Endothelial cell (in vitro differentiated cells): ENCODE data around the gene DCTN2. TPM values are rescaled to one million over a fixed set of nuclear protein-coding genes. Genes with fewer than 3 reads are reported as not detected.
"Not testable (repeated sequence)": the region's sequence is repeated elsewhere in the genome, so short reads cannot be mapped to it uniquely, and the experiment has no call there.

Source experiments
- DNase-seq: peaks from one replicate; pipeline ENCODE4 v3.0.0; 2021; ENCODE audit warnings: low spot score
- H3K27ac Mint-ChIP-seq: one replicate; pipeline ENCODE4 v1.8.0; 2021; ENCODE audit warnings: mixed read lengths, inconsistent platforms; ENCODE audit not compliant: unreplicated experiment
- H3K27me3 Mint-ChIP-seq: one replicate; pipeline ENCODE4 v1.8.0; 2021; ENCODE audit warnings: mild to moderate bottlenecking, moderate library complexity, mixed read lengths, inconsistent platforms; ENCODE audit not compliant: unreplicated experiment
- H3K36me3 Mint-ChIP-seq: one replicate; pipeline ENCODE4 v1.8.0; 2021; ENCODE audit warnings: mild to moderate bottlenecking, low read depth, mixed read lengths, inconsistent platforms; ENCODE audit not compliant: unreplicated experiment
- H3K4me1 Mint-ChIP-seq: one replicate; pipeline ENCODE4 v1.8.0; 2021; ENCODE audit warnings: mild to moderate bottlenecking, mixed read lengths, inconsistent platforms; ENCODE audit not compliant: unreplicated experiment
- H3K4me3 Mint-ChIP-seq: one replicate; pipeline ENCODE4 v1.8.0; 2021; ENCODE audit warnings: mild to moderate bottlenecking, mixed read lengths, inconsistent platforms; ENCODE audit not compliant: unreplicated experiment
- H3K9me3 Mint-ChIP-seq: one replicate; pipeline ENCODE4 v1.8.0; 2021; ENCODE audit warnings: mixed read lengths, inconsistent platforms; ENCODE audit not compliant: unreplicated experiment
- total RNA-seq: library from RNA; stranded (reverse); fragmentation: NEBNext Ultra II Directional; extraction: Animal tissue kit (Norgen Biotek cat#: 25700); gene quantifications from one replicate; pipeline ENCODE4 v1.2.1, GENCODE V29; 2021; ENCODE audit not compliant: unreplicated experiment
- TF ChIP-seq, protein P1 (sequence below): fragments of 200-600 bp; sonication (generic); IDR thresholded peaks from one replicate; pipeline ENCODE4 v1.5.0; 2021; ENCODE audit warnings: antibody characterized with exemption; ENCODE audit not compliant: unreplicated experiment

The DCTN2 gene
- total RNA-seq, 1 donor from 2014 or later: 195 TPM

DNA sequence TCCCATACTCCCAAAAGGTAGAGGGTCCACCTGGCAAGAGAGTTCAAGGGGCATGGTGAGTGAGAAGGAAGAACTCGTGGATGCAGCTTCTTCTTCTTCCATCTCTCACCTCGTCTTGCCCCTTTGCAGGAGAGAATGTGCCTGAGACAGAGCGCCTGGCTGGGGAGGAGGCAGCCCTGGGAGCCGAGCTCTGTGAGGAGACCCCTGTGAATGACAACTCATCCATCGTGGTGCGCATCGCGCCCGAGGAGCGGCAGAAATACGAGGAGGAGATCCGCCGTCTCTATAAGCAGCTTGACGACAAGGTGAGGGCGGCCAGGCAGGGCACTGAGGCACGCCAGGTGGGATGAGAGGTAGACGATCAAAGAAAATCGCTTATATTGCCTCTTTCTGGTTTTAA lies 22.9 kb upstream of the DCTN2 start:
- H3K36me3 Mint-ChIP-seq: no peaks in the 10 kb centered on the region
- no peak for DNase-seq
- H3K4me1 Mint-ChIP-seq: no peaks in the 10 kb centered on the region
- peaks cover 2% of the 10 kb centered on the region for H3K27me3 Mint-ChIP-seq
- no peaks in the 10 kb centered on the region for H3K9me3 Mint-ChIP-seq
- H3K27ac Mint-ChIP-seq: no peak overlapping the region
- H3K4me3 Mint-ChIP-seq: no peak overlapping the region
- TF ChIP-seq, protein P1, sequence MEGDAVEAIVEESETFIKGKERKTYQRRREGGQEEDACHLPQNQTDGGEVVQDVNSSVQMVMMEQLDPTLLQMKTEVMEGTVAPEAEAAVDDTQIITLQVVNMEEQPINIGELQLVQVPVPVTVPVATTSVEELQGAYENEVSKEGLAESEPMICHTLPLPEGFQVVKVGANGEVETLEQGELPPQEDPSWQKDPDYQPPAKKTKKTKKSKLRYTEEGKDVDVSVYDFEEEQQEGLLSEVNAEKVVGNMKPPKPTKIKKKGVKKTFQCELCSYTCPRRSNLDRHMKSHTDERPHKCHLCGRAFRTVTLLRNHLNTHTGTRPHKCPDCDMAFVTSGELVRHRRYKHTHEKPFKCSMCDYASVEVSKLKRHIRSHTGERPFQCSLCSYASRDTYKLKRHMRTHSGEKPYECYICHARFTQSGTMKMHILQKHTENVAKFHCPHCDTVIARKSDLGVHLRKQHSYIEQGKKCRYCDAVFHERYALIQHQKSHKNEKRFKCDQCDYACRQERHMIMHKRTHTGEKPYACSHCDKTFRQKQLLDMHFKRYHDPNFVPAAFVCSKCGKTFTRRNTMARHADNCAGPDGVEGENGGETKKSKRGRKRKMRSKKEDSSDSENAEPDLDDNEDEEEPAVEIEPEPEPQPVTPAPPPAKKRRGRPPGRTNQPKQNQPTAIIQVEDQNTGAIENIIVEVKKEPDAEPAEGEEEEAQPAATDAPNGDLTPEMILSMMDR: no peak

DNA sequence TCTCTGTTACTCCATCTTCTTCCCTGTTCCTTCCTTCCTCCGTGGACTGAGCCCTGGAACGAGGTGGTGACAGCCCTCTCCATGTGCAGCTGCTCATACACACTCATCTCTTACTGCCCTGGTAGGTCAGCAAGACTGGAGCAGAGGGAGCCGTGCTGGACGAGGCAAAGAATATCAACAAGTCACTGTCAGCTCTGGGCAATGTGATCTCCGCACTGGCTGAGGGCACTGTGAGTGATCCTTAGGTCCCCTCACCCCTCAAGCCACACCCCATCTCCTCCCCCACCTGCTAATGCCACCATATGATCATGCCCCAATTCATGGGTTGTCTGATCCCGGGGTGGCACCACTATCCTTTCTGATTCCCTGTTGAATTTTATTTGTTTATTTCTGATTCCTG lies 21.8 kb upstream of the DCTN2 start:
- Mint-ChIP-seq H3K36me3 (no peaks in the 10 kb centered on the region), H3K27me3 (no peaks in the 10 kb centered on the region), H3K27ac (no peak overlapping the region), H3K4me3 (no peak overlapping the region), H3K4me1 (no peaks in the 10 kb centered on the region), H3K9me3 (no peaks in the 10 kb centered on the region)
- DNase-seq: no peak
- TF ChIP-seq, protein P1: no peak

DNA sequence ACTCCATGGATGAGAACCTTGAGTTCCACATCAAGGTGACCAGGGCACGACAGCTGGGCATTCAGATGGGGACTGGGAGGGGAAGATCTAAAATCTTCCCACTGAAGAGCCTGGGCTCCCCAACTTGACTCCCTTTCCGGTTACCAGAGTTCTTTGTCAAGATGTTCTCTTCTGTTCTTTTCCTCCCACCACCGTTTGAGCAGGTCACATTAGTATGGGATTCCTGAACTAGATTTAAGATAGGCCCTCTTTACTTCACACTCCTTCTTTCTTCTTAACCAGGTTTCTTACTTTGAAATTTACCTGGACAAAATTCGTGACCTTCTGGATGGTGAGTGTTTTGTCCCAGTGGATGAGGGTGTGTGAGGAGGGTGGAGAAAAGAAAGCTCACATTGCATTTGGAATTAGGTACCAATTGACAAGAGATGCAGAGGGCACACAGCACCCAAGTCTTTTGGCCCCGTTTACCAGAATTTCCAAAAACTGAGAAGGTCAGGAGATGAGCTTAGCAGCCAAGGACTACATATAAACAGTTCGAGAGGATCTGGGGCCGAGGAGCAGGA lies 17.3 kb upstream of the DCTN2 start:
- H3K4me3 Mint-ChIP-seq: no peak overlapping the region
- H3K27me3 Mint-ChIP-seq: no peaks in the 10 kb centered on the region
- no peaks in the 10 kb centered on the region for H3K4me1 Mint-ChIP-seq
- H3K9me3 Mint-ChIP-seq: no peaks in the 10 kb centered on the region
- no peak for DNase-seq
- no peaks in the 10 kb centered on the region for H3K36me3 Mint-ChIP-seq
- H3K27ac Mint-ChIP-seq: no peak overlapping the region
- TF ChIP-seq, protein P1: no peak

DNA sequence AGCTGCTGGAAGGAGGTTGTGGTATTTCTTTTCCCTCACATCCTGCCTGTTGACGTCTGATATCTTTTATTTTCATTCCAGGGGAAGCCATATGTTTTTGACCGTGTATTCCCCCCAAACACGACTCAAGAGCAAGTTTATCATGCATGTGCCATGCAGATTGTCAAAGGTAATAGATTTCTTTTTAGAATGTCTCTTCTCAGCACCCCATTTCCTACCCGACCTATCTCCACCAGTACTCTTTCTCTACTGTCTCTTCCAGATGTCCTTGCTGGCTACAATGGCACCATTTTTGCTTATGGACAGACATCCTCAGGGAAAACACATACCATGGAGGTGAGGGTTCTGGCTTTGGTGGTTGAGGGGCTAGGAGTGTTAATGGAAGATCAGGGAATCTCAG lies 16.4 kb upstream of the DCTN2 start:
- H3K4me1 Mint-ChIP-seq: no peaks in the 10 kb centered on the region
- TF ChIP-seq, protein P1: no peak
- H3K9me3 Mint-ChIP-seq: no peaks in the 10 kb centered on the region
- H3K27me3 Mint-ChIP-seq: no peaks in the 10 kb centered on the region
- H3K27ac Mint-ChIP-seq: no peak overlapping the region
- no peak overlapping the region for H3K4me3 Mint-ChIP-seq
- H3K36me3 Mint-ChIP-seq: no peaks in the 10 kb centered on the region
- no peak for DNase-seq

DNA sequence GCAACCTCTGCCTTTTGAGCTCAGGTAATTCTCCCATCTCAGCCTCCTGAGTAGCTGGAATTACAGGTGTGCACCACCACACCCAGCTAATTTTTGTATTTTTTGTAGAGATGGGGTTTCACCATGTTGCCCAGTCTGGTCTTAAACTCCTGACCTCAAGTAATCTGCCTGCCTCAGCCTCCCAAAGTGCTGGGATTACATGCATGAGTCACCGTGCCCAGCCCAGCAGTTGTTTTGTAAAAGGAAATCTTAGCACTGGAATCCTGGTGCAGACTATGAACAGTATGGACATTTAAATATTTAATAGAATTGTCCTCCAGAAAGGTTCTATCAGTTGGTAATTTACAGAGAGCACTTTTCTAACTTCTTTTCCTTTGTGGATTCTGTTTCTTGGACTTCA lies 14.1 kb upstream of the DCTN2 start:
- not testable (repeated sequence) for H3K27me3 Mint-ChIP-seq

More for the DNA sequence above, 14.1 kb upstream of the DCTN2 start:
- not testable (repeated sequence) for H3K9me3 Mint-ChIP-seq, H3K27ac Mint-ChIP-seq, H3K4me1 Mint-ChIP-seq, H3K36me3 Mint-ChIP-seq, DNase-seq, H3K4me3 Mint-ChIP-seq
